SK-N-MC (cell line): ENCODE measurements around the gene NDUFS8.

Experiments
- EZH2 ChIP-seq: fragments of 200-600 bp; sonication (generic); IDR thresholded peaks from one replicate; pipeline ENCODE4 v1.6.1; 2017; ENCODE audit warnings: antibody characterized with exemption
- POLR2AphosphoS5 ChIP-seq: IDR thresholded peaks from 2 replicates; pipeline ENCODE4 v1.6.1; 2012; ENCODE audit warnings: mild to moderate bottlenecking, low read depth, low read length, borderline replicate concordance

- TF ChIP-seq EZH2 (no peak), POLR2AphosphoS5 (no peak)
Observed at GRCh38 chr11:68044145-68044813, 13.8 kb downstream of the NDUFS8 start.
